ENCODE measurements around the gene KRT33A. TPM values are rescaled to one million over a fixed set of nuclear protein-coding genes. Genes with fewer than 3 reads are reported as not detected.

Gene KRT33A
- polyA plus RNA-seq, 3 donors from 2014 or later, result not detected

- Mint-ChIP-seq H3K27ac (no peak overlapping the region), H3K4me1 (peaks cover 0 to 10% of the 10 kb centered on the region in 2 donors), H3K4me3 (no peak overlapping the region), H3K36me3 (peaks cover 0 to 4% (median 0%) of the 10 kb centered on the region in 3 donors), H3K9me3 (peaks cover 0 to 8% (median under 1%) of the 10 kb centered on the region in 6 donors), H3K27me3 (ENCODE audit: low read depth in 3 of 3) (peaks cover 2 to 7% (median 6%) of the 10 kb centered on the region in 3 donors)
- DNase-seq, result no peak
These were observed 32.4 kb downstream of the KRT33A start for GRCh38 chr17:41318231-41318630.

- H3K27me3 Mint-ChIP-seq (ENCODE audit: low read depth in 3 of 3), result peaks cover 2 to 8% (median 7%) of the 10 kb centered on the region in 3 donors
- DNase-seq, result no peak
- H3K4me3 Mint-ChIP-seq, result no peak overlapping the region
- peaks cover 0 to 8% (median under 1%) of the 10 kb centered on the region in 6 donors for H3K9me3 Mint-ChIP-seq
- H3K27ac Mint-ChIP-seq, result peak overlapping the region in 1 of 6 donors; percentile 30
- H3K36me3 Mint-ChIP-seq, result peaks cover 0 to 6% (median 0%) of the 10 kb centered on the region in 3 donors
- peaks cover 0 to 4% of the 10 kb centered on the region in 2 donors for H3K4me1 Mint-ChIP-seq
These were observed 34.7 kb downstream of the KRT33A start for GRCh38 chr17:41315814-41316445.

DNA sequence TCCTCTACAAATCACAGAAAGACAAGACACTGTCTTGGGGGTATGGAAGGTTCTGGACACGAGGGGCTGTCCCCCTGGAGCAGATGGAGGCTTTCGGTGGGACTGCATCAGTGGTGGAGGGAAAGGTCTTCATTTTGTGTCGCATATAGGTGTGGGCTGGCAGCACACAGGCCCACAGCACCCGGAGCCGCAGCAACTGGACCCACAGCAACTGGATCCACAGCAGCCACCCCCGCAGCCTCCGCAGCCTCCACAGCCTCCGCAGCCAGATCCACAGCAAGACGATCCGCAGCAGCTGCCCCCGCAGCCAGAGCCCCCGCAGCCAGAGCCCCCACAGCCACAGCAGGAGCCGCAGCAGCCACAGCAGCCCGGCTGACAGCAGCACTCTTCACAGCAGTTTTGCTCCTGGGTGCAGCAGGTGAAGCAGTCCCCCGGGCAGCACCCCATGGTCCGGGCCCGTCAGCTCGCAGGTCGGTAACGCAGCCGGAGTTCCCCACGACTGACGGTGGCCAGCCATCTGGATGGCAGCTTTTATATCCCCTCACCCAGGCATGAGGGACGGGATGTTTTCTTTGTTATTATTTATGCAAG lies 35.3 kb downstream of the KRT33A start, which contains the start of gene KRTAP17-1:
TSS of gene KRTAP17-1 (minus strand) at position 507 of the 591 bp plus-strand sequence. CDS start at position 447, 60 bp downstream.
- Mint-ChIP-seq H3K36me3 (peaks cover 0 to 7% (median 0%) of the 10 kb centered on the region in 3 donors), H3K9me3 (peaks cover 0 to 8% (median under 1%) of the 10 kb centered on the region in 6 donors), H3K4me3 (no peak within 1 kb of the TSS), H3K4me1 (peaks cover 2 to 10% of the 10 kb centered on the region in 2 donors), H3K27ac (peak within 1 kb of the TSS in 1 of 6 donors; percentile 30), H3K27me3 (ENCODE audit: low read depth in 3 of 3) (peaks cover 2 to 8% (median 7%) of the 10 kb centered on the region in 3 donors)
- DNase-seq, result no peak

DNA sequence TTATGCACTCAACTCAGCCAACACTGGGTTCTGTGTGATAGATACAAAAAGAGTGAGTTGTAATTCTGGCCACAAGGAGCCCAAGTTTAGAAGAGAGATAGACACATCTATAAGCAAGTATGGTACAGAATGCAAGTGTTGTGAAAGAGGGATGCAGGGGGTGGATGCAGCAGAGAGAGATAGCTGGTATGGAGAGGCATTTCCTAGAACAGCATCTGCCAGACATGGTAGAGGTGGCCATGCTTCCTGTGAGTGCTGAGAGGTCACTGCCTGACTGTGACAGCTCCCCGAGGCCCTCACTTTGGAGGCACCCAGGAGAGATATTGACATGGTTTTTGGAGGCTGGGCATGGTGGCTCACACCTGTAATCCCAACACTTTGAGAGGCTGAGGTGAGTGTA lies 39.5 kb downstream of the KRT33A start:
- Mint-ChIP-seq H3K9me3 (peaks cover 0 to 2% (median 0%) of the 10 kb centered on the region in 6 donors), H3K27me3 (ENCODE audit: low read depth in 3 of 3) (peaks cover 6 to 15% (median 9%) of the 10 kb centered on the region in 3 donors), H3K4me3 (no peak overlapping the region), H3K27ac (peak overlapping the region in 3 of 6 donors; percentile 7 to 73 (median 71)), H3K4me1 (peaks cover 36 to 47% of the 10 kb centered on the region in 2 donors), H3K36me3 (peaks cover 0 to 4% (median 0%) of the 10 kb centered on the region in 3 donors)
- no peak for DNase-seq

GRCh38 chr17:41308918-41309359 lies 41.7 kb downstream of the KRT33A start, which contains the start of gene KRTAP16-1:
TSS of gene KRTAP16-1 (minus strand) at chr17:41309309. CDS start at chr17:41309253, 56 bp downstream.
- peak within 1 kb of the TSS; percentile 89 to 99 (median 96) for H3K27ac Mint-ChIP-seq
- H3K36me3 Mint-ChIP-seq, result peaks cover 0 to 4% (median 0%) of the 10 kb centered on the region in 3 donors
- peak; percentile 57 to 73 (median 60) for DNase-seq
- H3K4me1 Mint-ChIP-seq, result peaks cover 36 to 47% of the 10 kb centered on the region in 2 donors
- H3K27me3 Mint-ChIP-seq (ENCODE audit: low read depth in 3 of 3), result peaks cover 4 to 12% (median 9%) of the 10 kb centered on the region in 3 donors
- peak within 1 kb of the TSS; percentile 68 to 91 (median 72) for H3K4me3 Mint-ChIP-seq
- H3K9me3 Mint-ChIP-seq, result peaks cover 0 to under 1% (median 0%) of the 10 kb centered on the region in 6 donors

GRCh38 chr17:41308251-41308917 lies 42.2 kb downstream of the KRT33A start:
- peaks cover 4 to 12% (median 8%) of the 10 kb centered on the region in 3 donors for H3K27me3 Mint-ChIP-seq (ENCODE audit: low read depth in 3 of 3)
- H3K4me1 Mint-ChIP-seq, result peaks cover 36 to 47% of the 10 kb centered on the region in 2 donors
- H3K36me3 Mint-ChIP-seq, result peaks cover 0 to 4% (median 0%) of the 10 kb centered on the region in 3 donors

DNA sequence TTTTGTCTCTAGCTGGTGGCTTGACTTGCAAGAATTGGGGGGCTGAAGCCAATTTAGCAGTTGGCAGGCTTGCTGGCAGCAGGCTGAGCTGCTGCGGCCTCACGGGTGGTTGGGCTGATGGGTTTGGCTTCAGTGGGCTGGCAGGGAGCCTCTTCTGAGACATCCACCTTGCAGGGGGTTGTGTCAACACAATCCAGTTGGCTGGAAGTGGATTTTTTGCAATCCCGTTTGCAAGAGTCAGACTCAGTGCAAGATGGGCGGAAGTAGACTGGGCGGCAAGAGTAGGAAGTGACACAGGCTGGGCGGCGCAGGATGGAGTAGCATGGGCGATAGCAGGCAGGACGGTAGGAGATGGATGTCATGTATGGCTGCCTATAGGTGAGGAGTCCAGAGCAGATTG lies 43.0 kb downstream of the KRT33A start:
- peak overlapping the region; percentile 89 to 99 (median 96) for H3K27ac Mint-ChIP-seq
- DNase-seq, result peak in 1 of 3 donors; percentile 39
- H3K36me3 Mint-ChIP-seq, result peaks cover 0 to 4% (median 0%) of the 10 kb centered on the region in 3 donors
- peaks cover 36 to 47% of the 10 kb centered on the region in 2 donors for H3K4me1 Mint-ChIP-seq
- peaks cover 4 to 12% (median 7%) of the 10 kb centered on the region in 3 donors for H3K27me3 Mint-ChIP-seq (ENCODE audit: low read depth in 3 of 3)
- peak overlapping the region; percentile 68 to 91 (median 72) for H3K4me3 Mint-ChIP-seq
- no peaks in the 10 kb centered on the region for H3K9me3 Mint-ChIP-seq

More at GRCh38 chr17:41308251-41308917, 42.2 kb downstream of the KRT33A start:
- DNase-seq, result peak; percentile 80 to 92 (median 85)
- no peaks in the 10 kb centered on the region for H3K9me3 Mint-ChIP-seq
- peak overlapping the region; percentile 89 to 99 (median 96) for H3K27ac Mint-ChIP-seq
- peak overlapping the region; percentile 68 to 91 (median 72) for H3K4me3 Mint-ChIP-seq

DNA sequence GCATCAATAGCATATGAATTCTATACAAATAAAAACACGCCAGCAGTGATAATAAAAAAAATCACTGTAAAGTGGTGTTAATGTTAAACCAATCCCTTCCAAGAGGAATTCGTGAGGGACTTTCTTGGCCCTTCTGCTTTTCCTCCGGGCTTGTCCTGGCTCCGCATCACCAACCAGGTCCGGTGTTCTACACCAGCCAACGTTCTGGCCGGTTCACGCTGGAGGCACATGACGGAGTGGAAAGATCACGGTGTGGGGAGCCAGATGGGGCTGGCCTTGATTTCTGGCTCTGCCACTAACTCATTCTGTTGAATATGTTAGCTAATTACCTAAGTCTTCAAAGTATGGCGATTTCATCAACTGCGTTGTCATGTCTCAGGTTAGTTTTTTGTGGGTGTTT lies 46.5 kb downstream of the KRT33A start:
- Mint-ChIP-seq H3K36me3 (no peaks in the 10 kb centered on the region), H3K4me1 (peaks cover 27 to 28% of the 10 kb centered on the region in 2 donors), H3K27me3 (ENCODE audit: low read depth in 3 of 3) (peaks cover 4 to 10% (median 5%) of the 10 kb centered on the region in 3 donors), H3K4me3 (no peak overlapping the region), H3K27ac (no peak overlapping the region), H3K9me3 (peaks cover 0 to 3% (median 0%) of the 10 kb centered on the region in 6 donors)
- DNase-seq, result no peak

- peaks cover 4 to 6% (median 5%) of the 10 kb centered on the region in 3 donors for H3K27me3 Mint-ChIP-seq (ENCODE audit: low read depth in 3 of 3)
- DNase-seq, result no peak
- no peaks in the 10 kb centered on the region for H3K36me3 Mint-ChIP-seq
- H3K4me3 Mint-ChIP-seq, result no peak overlapping the region
- peaks cover 16 to 17% of the 10 kb centered on the region in 2 donors for H3K4me1 Mint-ChIP-seq
- no peak overlapping the region for H3K27ac Mint-ChIP-seq
- H3K9me3 Mint-ChIP-seq, result peaks cover 0 to 3% (median 0%) of the 10 kb centered on the region in 6 donors
These were observed 47.6 kb downstream of the KRT33A start for GRCh38 chr17:41302981-41303380.

DNA sequence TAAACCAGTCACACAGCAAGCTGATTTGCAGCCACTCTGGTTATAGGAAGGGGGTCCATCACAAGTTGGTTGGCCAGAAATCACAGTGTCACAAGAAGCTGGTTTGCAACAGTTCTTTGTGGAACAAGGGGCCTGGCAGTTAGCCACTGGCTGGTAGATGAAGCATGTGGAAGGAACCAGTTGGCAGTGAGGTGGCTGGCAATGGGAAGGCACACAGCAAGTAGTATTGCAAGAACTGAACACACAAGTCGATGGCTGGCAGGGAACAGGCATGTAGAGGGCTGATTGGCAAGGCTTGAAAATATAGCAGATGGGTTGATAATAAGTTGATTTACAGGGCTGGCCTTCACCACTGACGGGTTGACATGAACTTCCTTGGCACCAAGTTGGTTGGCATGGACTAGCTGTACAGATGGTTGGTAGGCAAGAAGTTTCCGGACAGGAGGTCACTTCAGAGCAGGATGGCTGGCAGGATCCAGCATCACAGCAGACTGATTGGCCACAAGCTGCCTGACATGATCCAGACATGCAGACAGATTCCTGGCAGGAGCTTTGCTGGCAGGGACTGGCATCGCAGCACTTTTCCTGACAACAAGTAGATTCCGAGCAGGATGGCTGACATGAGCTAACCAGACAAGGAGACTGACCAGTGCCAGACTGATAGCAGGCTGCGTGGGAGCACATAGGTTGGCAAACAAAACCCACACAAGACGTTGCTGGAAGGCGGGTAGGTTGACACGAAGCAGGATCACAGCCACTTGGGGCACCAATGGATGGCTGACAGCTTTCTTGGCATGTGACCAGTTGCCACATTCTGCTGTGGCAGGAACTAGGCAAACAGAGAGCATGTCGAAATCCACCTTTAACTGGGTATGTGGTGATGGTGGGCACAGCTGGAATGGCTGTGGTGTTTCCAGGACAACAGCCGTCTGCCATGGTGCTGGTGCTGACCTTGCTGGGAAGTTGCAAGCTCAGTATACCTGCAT lies 48.4 kb downstream of the KRT33A start, which contains the start of gene KRTAP29-1:
TSS of gene KRTAP29-1 (minus strand) at position 936 of the 986 bp plus-strand sequence. CDS start at position 936, 0 bp downstream.
- Mint-ChIP-seq H3K36me3 (no peaks in the 10 kb centered on the region), H3K4me3 (no peak within 1 kb of the TSS), H3K27me3 (ENCODE audit: low read depth in 3 of 3) (peaks cover 4 to 7% (median 4%) of the 10 kb centered on the region in 3 donors), H3K27ac (peak within 1 kb of the TSS in 2 of 6 donors; percentile 25 to 55), H3K4me1 (peaks cover 8 to 9% of the 10 kb centered on the region in 2 donors), H3K9me3 (peaks cover 0 to 3% (median 0%) of the 10 kb centered on the region in 6 donors)
- no peak for DNase-seq

- H3K36me3 Mint-ChIP-seq, result no peaks in the 10 kb centered on the region
- DNase-seq, result no peak
- no peak overlapping the region for H3K27ac Mint-ChIP-seq
- peaks cover 0 to 3% (median 0%) of the 10 kb centered on the region in 6 donors for H3K9me3 Mint-ChIP-seq
- peaks cover 0 to 5% (median 4%) of the 10 kb centered on the region in 3 donors for H3K27me3 Mint-ChIP-seq (ENCODE audit: low read depth in 3 of 3)
- no peak overlapping the region for H3K4me3 Mint-ChIP-seq
- H3K4me1 Mint-ChIP-seq, result no peaks in the 10 kb centered on the region
These were observed 49.3 kb downstream of the KRT33A start for GRCh38 chr17:41301204-41301790.

Measured in immature natural killer cell (primary cell).